NCI-H748 (cell line): ENCODE results near the gene WDR83.
"Not testable (repeated sequence)": the region's sequence is repeated elsewhere in the genome, so short reads cannot be mapped to it uniquely, and the experiment has no call there.

Experiments
- DNase-seq: peaks from one replicate; lab custom pipeline; 2025; ENCODE audit not compliant: unreplicated experiment; lab: John Stamatoyannopoulos, UW

Gene WDR83

DNA sequence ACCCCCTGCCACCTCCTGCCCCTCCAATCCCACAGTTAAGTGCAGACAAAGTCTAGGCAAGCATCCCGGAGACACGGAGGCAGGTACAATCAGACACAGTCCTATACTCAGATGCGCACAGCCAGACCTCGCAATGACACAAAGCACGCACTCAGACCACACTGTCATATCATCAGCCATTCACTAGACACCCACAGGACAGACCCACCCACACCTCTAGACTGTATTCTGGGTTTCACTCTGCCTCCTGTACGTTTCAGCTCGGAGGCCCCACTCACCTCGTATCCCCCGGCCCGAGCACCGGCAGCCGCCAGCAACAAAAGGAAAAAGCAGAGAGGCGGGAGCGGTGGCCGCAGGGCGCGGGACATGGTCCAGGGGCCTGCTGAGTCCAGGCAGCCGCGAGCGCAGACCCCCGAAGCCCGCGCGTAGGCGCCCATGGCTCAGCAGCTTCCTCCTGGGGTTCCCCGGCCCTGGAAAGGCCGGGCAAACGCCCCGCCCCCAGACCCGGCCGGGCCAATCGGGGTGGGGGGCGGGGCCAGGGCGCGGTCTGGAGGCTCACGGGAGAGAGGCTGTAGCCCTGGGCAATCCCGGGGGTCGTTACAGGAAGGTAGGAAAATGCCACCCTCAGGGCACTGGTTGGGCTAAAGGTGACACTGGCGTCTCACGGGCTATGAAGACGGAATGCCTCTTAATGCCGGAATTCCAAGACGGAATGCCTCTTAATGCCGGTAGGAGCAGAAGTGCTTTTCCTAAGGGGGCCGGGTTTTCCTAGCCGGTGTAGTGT is at the start of gene WDR83, which contains the start of gene MAN2B1:
Gene WDR83, plus strand, starts transcription at position 543 of the 784 bp plus-strand sequence. CDS start 2,984 bp downstream, outside the sequence.
Gene MAN2B1, minus strand, starts transcription at position 478 of the 784 bp plus-strand sequence. Its CDS starts 41 bp downstream, at position 437.
- DNase-seq = peak; percentile 75

GRCh38 chr19:12617646-12618045 is 49.0 kb upstream of the WDR83 start:
- no peak for DNase-seq

DNA sequence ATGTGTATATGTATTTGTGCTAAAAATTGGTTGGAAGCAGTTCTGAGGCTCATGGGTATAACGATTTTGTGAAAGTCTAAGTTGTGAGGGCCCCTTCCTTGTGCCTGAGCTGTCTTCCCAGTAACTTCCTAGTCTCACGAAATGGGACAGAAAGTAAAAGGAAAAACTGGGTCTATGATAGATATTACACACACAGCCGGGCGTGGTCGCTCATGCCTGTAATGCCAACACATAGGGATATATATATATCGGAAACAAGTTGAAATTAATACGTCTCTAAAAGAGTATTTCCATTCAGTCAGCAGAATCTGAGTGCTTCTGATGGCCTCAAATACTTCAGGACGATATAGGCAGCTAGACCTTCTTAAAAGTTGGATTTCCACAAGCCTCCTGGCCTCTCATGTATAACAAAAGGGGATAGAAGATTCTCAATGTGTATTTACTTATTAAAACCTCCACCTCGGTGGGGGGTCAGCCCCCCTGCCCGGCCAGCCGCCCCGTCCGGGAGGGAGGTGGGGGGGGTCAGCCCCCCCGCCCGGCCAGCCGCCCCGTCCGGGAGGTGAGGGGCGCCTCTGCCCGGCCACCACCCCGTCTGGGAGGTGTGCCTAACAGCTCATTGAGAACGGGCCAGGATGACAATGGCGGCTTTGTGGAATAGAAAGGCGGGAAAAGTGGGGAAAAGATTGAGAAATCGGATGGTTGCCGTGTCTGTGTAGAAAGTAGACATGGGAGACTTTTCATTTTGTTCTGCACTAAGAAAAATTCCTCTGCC is 45.2 kb upstream of the WDR83 start:
- DNase-seq = not testable (repeated sequence)

DNA sequence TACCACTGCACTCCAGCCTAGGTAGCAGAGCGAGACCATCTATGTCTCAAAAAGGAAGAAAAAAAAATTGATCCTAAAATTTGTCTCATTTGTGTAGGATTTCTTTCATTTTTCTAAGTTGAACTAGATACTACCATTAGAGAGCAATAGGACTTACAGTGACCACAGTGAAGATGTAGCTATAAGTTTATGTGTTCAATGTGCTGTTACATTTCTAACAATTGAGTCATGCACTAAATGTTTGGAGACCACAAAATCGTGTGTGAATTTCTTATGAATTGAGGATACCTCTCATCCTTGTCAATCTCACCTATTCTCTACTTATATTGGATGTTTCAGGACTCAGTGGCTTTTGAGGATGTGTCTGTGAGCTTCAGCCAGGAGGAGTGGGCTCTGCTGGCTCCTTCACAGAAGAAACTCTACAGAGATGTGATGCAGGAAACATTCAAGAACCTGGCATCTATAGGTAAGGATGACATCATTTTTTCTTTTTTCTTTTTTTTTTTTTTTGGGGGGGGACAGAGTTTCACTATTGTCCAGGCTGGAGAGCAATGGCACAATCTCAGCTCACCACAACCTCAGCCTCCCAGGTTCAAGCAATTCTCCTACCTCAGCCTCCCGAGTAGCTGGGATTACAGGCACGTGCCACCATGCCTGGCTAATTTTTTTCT is 43.1 kb upstream of the WDR83 start:
- no peak for DNase-seq

- no peak for DNase-seq
Observed at GRCh38 chr19:12626958-12627357, 39.6 kb upstream of the WDR83 start.

- no peak for DNase-seq
Observed at GRCh38 chr19:12628040-12629022, 38.3 kb upstream of the WDR83 start.

DNA sequence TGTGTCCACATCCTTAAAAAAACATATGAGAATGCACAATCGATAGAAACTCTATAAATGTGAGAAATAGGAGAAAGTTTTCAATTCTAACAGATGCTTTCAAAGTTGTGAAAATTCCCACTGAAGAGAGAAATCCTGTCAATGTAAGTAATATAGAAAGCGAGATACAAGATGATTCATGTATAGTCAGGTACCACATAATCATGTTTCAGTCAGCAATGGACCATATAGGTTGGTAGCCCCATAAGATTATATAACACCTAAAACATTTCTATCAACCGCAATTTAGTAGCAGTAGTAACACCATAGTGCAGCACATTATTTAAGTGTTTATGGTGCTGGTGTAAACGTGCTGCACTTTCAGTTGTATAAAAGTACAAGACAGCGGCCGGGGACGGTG is 37.4 kb upstream of the WDR83 start:
- no peak for DNase-seq

DNA sequence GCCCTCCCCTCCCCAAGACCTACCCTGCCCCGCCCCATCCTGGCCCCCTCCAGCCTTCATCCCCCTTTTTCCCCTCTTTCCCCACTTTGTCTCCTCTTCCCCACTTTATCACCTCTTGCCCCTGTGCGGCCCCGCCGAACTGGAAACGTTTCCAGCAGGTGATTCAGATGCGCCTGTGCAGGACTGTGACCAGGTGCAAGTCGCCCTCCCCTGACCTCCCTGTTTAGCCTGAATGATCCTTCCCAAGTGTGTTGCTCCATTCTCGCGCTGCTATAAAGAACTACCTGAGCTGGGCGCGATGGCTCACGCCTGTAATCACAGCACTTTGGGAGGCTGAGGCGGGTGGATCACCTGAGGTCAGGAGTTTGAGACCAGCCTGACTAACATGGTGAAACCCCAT is 30.0 kb upstream of the WDR83 start:
- DNase-seq = peak; percentile 22

GRCh38 chr19:12638611-12639182 is 27.9 kb upstream of the WDR83 start:
- no peak for DNase-seq

DNA sequence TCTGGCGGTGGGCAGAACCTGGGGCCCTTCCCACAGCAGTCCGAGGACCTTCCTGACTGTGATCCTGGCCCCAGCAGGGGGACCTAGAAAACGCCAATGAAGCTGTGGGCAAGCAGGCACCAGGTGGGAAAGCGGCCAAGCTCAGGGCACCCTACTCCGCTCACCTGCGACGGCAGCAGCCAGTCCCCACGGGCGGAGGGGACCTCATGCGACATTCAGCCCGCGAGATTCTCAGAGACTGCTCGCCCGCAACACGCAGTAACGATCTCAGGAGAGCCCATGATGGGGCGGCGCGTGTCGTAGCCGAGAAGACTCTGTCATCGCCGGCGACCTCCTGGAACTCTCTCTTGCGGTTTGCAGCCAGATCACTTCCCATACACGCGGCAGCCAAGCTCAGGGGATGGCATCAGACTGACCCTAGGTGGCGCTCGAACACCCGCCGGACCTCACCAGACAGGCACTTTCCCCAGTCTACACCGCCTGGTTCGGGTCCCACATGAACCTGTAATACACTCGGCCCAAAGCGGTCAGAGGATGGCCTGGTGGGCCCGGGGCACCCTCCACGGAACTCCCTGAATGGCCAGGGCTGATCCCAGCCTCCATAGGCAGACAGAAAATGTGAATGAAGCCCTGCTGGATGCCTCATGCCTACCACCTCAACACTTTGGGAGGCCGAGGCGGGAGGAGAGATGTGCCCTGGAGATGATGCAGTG is 26.6 kb upstream of the WDR83 start:
- DNase-seq = peak; percentile 62

DNA sequence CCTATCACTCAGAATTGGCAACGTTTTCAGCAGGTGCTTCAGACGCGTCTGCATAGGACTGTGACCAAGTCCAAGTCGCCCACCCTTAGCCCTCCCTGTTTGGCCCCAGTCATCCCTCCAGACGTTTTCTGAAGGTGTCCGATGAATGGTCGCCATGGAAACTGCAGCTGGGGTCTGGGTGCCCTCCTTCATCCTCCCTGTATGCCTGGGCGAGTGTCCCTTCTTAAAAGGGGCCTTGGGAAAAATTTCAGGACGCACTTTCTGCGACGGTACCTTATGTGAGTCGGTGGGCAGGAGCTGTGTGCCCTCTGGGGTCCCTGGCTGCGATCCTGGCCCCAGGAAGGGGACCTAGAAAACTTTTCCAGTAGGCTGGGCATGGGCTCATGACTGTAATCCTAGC is 25.2 kb upstream of the WDR83 start:
- DNase-seq = no peak

- DNase-seq = no peak
Observed at GRCh38 chr19:12642506-12642905, 24.1 kb upstream of the WDR83 start.

- not testable (repeated sequence) for DNase-seq
Observed at GRCh38 chr19:12643716-12644115, 22.9 kb upstream of the WDR83 start.

- DNase-seq = no peak
Observed at GRCh38 chr19:12646551-12646950, 20.1 kb upstream of the WDR83 start.

GRCh38 chr19:12647047-12647446 is 19.6 kb upstream of the WDR83 start:
- DNase-seq = peak; percentile 76

GRCh38 chr19:12647490-12648071 is 19.0 kb upstream of the WDR83 start:
- DNase-seq = peak; percentile 76

GRCh38 chr19:12648088-12648487 is 18.5 kb upstream of the WDR83 start:
- no peak for DNase-seq

DNA sequence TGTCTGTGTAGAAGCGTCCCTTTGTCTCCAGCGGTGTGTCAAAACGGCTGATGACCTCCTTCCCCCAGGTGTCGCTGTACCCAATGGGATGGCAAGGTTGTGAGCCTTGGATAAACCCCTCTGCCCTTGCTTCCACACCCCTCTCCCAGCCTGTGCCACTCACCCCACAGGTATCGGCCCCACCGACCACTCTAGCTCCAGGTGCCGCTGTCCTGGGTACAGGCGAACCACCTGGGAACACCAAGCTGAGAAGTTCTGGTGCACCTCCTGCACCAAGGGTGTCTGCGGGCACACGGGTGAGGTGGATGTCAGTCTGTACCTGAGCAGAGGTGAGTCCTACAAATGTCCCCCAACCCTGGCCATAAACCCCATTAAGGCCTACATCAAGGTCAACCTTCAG is 16.7 kb upstream of the WDR83 start:
- no peak for DNase-seq

DNA sequence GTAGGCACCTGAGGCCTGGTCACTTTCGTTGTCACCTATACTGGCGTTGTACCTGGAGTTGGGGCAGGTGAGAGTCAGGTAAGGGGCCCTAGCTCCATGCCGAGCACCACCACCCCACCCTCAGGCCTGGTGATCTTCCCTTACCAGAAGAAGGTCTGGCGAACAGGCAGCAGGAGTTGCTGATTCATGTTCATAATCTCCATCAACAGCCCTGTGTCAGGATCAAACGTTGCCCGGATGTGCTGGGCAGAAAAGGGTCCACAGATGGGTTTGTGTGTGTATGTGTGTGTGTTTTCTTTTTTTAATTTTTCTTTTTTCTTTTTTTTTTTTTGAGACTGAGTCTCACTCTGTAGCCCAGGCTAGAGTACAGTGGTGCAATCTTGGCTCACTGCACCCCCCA is 14.4 kb upstream of the WDR83 start:
- no peak for DNase-seq
